ENCODE data around the gene SFXN1.

Gene SFXN1

DNA sequence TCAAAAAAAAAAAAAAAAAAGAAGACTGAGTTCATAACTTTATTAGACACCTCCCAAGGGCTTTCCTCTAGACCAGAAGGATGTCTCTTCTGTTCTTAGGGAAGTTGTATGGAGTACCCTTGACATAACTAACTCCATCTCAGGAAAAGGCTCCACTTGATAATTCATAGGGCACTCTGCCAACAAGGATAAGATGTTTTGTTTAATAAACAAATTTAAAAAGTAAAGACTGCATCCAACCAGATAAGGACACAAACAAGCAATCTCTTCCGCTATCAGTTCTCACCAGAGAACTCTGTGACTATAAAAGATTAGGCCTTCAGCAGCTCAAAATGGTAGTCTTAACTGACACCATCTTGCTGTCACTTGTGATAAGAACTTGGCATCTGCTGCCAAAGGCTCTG is 65.8 kb downstream of the SFXN1 start:
- no peak for DNase-seq

DNA sequence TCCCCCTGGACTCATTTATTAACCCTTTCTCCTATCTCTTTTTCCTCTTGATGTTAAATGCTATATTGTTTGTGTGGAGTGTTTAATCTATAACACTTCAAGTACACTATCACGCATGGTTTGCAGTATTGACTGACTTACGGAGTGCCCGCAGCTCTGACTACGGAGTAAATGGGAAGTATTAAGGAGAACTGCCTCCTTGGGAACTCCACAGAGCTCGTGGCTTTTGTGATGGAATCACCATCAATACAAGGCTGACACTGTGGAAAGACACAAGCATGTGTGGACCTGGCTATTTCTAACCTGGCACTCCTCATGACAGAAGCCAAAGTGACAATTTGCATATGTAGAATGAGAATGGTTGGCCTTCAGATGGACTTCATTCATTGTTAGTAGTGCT is 66.2 kb downstream of the SFXN1 start:
- no peak for DNase-seq

DNA sequence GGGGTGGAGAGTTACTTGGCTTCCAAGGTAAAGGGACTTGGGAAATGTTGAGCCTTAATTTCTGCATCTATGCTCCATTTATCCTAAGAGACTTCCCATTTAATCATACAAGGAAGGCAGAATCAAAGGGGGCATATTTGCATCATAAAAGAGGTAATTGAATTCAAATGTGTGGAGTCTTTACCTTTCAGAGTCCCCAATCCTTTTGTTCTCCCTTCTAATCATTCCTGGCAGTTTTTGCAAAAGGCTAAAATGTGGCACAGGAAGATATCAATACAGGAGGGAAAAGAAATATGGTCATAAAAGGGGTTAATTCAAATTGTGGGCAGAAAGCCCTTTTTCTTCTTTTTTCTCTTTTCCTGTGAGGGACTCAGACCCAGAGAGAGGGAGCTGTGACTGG is 69.5 kb downstream of the SFXN1 start:
- DNase-seq, result no peak

DNA sequence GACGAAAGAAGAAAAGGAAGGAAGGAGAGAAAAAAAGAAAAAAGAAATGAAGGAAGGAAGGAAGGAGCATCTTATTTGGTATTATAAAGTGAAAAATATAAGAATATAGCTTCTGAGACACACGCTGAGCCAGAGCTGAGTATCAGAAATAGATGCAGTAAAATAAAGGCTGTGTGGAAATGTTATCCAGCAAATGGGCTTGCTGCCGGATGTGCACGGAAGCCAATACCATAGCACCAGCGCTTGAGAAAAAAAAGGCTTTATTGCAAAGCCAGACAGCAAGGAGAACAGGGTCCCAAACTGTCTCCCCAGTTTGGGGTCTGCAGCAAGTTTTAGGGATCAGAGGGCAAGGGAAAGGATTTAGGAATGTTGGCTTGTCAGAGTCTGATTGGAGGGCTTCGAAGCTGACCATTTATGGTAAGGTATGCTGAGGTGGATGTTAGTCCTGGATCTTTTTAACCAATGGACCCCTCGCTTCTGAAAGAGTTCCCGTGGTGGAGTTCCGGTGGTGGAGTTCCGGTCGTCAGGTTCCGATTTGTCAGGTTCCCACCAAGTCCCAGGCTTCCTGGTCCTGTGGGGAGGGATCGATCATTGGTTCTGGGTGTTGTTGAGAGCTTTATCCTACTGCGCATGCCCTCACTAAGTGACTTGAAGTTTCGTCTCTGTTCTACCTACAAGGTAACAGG is 70.4 kb downstream of the SFXN1 start:
- no peak for DNase-seq

DNA sequence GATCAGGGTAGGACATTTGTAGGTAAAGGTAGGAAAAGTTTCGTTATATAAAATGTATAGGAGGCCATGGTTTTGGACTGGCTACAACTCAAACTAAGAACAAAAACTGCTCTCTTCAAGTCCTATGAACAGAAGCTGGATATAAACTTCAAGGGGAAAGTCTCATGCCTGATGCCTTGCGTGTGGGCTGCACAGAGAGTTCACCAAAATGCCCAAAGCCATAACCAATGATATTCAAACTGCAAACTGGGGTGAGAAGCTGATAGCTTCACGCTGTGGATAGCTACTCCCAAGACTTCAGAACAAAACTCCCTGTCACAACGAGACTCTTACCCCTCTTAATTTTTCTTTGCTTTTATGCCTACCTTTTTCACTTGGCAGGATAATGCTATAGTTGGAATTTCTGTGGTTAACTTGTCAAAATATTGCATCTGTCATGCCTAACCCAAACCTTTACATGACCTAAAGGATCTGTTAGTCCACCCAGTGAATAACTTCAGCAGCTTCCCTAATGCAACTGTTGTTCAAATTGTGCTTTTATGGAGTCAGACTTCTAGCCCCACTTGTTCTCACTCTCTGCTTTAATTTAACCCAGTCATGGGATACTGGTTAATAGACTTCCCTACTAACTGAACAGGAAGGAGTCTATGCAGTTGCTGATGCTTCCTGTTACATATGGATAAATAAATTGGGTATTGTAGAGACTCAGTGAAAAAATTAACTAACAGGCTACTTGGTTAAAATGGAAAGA is 71.9 kb downstream of the SFXN1 start:
- no peak for DNase-seq

DNA sequence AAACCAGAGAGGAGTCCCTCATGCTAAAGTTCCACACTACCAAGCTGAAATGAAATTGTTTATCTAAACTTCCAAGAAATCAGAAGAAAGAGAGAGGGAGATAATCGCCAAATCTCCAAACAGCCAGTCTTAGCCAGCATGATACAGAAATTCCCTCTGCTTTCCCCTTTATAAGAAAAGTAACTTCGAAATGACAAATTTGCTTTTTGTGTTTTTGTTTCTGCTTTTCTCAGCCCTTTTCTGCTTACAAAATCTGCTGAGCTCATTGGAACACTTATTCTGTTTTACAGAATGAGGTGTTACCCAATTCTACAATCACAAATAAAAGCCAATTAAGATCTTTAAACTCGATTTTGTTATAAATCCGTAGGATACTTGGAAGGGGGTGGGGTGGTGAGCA is 72.9 kb downstream of the SFXN1 start:
- no peak for DNase-seq

DNA sequence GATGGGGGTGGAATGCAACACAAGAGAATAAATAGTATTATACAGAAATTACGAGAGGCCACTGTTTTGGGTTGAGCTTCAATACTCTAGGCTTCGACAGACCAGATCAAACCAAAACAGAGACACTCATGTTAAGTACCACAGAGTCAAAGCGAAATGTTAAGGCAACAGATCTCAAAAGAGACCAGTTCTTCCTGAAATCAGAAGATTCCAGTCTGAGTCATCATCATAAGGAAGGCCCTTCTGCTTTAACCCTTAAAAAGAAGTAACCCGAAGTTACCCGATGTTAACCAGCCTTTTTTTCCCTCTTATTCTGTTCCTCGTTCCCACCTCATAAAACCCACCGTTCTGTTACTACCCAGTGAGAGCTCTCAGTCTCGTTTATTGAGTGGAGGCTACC is 75.9 kb downstream of the SFXN1 start:
- no peak for DNase-seq

DNA sequence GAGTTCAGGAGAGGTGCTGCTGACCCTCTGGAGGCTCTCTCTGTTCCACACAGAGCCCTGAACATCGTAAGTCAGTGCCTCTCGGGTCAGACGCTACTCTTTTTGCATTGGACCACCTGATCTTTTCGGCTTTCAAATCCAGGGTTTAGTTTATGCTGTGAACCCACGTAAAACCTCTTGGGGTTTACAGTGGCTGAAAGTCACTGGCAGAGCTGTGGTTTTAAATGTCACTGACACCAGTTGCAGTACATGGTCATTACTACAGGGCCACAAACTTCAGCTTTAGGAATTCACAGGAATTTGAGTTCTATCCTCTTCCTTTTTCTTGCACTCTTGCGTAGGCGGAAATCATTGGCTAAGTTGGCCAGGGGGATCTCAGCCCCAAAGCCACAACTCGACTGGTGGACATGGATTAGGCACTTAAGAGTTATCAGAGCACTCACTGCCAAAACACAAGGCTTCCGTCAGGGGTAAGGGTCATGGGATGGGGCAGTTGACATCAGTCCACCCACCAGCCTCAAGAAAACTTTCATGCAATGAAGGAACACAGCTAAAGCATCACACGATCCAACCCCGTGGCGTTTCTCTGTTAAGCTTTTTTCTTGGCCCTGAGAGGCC is 76.9 kb downstream of the SFXN1 start:
- no peak for DNase-seq

DNA sequence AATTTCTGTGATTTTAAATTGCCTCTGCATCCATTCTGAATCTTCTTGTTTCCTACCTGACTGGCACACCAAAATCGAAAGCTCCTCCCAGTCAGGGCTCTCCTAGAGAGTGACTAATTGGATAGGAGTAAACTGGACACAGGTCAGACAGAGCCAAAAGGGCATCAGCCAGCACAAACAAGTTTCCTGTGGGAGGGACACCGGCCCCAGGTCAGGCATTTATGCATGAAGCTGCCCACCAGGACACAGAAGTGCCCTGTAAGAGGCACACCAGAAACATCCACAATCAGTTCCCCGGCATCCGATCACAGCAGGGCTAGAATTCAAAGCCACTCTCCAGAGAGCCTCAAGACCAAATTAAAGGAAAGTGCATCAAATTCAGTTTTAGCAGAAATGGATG is 78.4 kb downstream of the SFXN1 start:
- no peak for DNase-seq

DNA sequence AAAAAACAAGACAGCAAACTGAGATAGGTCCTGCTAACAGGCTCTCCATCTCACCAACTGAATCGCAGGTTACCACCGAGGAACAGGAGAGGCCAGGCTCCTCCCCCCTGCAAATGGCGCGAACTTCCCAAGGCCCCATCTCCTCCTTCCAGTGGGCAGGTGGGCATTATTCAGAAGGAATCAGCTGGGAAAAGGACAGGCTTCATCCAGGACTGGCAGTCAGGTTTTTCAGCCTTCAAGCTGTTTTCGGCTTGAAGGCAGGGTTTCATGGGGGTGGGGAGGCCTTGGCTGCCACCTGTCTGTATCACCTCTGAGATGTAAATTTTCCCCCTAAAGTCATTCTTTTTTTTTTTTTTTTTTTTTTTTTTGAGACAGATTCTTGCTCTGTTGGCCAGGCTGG is 79.4 kb downstream of the SFXN1 start:
- DNase-seq, result no peak

DNA sequence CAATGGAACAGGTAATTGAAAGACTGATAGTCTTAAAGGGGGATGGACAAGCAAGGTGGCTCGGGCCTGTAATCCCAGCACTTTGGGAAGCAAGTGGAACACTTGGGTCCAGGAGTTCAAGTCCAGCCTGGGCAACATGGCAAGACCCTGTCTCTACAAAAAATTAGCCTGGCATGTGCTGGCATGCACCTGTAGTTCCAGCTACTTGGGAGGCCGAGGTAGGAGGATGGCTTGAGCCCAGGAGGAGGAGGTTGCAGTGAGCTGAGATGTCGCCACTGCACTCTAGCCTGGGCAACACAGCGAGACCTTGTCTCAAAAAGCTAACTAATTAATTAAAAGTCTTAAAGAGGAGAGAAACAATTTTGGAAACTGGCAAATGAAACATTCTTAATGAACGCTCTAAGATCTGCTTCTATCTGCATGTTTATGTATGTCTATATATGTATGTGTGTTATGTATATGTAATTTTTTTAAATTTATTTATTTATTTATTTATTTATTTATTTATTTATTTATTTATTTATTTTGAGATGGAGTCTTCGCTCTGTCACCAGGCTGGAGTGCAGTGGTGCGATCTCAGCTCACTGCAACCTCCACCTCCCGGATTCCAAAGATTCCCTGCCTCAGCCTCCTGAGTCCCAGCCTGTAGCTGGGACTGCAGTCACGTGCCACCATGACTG is 80.6 kb downstream of the SFXN1 start:
- DNase-seq, result no peak

DNA sequence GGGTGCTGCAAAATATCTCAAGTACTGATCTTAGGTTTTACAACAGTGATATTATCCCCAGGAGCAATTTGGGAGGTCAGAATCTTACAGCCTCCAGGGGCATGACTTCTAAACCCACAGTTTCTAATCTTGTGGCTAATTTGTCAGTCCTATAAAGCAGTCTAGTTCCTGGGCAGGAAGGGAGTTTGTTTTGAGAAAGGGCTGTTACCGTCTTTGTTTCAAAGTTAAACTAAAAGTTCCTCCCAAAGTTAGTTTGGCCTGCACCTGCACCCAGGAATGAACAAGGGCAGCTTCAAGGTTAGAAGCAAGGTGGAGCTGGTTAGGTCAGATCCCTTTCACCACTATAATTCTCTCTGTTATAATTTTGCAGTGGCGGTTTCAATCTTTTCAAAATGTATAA is 81.7 kb downstream of the SFXN1 start:
- no peak for DNase-seq

DNA sequence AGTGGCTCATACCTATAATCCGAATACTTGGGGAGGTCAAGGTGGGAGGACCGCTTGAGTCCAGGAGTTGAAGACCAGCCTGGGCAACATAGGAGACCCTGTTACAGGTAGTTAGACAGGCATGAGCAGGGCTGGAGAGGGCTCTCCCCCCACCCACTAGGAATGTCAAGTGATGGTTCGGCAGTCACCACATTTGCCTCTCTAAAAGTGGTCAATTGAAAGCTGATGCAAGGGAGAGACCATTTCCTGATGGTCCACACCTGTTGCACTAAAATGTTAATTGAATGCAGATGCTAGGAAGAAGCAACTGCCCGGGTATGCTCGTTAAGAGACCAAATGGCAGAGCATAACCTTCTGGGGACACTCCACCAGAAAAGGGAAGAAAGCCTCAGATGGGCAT is 82.7 kb downstream of the SFXN1 start:
- no peak for DNase-seq

DNA sequence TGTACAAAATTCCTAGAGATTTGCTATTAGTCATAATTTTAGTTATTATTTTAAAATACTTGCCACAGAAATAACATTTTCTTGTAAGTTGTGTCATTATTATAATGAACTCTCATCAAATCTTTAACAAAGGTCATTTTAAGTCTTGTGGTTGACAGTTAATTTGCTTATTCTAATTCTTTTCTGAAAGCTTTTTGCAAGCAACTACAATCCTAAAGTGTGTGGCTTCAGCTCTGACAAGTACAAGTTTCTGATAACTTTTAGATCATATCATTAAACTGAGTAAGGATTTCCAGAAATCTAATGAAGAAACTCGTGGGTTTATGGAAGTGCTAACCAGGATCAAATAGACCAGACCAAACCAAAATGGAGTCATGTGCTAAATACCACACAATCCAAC is 86.4 kb downstream of the SFXN1 start:
- DNase-seq, result no peak

DNA sequence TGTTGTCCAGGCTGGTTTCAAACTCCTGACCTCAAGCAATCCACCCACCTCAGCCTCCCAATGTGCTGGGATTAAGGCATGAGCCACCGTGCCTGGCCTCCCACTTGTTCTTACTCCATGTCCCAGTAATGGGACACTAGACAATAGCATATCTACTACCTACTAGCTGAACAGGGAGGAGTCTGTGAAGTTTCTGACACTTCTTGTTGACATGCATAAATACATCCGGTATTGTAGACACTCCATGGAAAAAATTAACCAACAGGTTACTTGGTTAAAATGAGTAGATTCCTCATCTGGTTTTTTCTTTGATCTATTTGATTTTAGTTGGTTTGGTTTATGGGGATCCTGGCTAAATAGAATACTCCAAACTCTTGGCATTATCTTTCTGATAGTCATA is 88.3 kb downstream of the SFXN1 start:
- DNase-seq, result no peak

DNA sequence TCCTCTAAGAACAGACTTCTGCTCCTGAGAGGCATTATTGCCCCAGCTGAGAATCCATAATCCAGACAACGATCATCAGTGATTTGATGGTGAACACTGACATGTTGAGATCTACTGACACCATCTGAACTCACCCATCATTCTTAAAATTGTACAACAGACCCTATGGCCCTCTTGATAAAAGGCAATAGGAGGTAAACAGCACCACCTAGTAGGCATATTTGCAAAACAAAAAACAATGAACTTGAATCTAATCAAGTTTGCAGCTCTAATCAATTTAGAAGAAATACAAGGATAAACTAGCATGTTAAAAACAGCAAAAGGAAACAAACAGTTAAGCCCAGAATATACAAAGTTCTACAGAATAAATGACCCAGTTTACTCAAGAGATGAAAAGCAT is 89.6 kb downstream of the SFXN1 start:
- no peak for DNase-seq

DNA sequence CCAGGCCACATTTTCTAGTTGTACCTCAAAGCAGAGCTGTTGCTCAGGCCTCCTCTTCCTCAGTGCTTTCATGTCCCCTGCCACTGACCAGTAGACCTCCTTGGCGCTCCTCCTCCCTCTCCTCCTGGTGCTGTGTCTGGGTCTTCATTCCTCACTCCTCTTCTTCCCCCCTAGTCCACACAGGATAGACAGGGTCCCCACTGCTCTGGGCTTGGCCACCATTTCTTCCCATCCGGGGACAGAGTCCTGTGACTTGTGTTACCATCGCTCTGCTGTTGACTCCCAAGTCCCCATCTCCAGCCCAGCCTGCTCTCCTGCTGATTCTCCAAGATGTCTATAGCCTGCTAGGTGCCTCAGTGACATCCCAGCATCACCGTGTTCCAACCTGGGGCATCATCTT is 91.3 kb downstream of the SFXN1 start:
- DNase-seq, result no peak

DNA sequence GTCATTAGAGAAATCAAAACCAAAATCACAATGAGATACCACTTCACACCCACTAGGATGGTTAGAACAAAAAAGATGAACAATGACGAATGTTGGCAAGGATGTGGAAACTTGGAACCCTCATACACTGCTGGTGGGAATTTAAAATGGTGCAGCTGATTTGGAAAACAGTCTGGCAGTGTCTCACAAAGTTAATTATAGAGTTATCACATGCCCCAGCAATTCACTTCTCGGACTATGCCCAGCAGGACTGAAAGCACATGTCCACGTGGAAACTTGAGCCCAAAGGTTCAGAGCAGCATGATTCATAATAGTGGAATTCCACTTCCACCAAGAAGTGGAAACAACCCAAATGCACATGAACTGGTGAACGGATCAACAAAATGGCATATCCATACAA is 94.5 kb downstream of the SFXN1 start:
- no peak for DNase-seq

DNA sequence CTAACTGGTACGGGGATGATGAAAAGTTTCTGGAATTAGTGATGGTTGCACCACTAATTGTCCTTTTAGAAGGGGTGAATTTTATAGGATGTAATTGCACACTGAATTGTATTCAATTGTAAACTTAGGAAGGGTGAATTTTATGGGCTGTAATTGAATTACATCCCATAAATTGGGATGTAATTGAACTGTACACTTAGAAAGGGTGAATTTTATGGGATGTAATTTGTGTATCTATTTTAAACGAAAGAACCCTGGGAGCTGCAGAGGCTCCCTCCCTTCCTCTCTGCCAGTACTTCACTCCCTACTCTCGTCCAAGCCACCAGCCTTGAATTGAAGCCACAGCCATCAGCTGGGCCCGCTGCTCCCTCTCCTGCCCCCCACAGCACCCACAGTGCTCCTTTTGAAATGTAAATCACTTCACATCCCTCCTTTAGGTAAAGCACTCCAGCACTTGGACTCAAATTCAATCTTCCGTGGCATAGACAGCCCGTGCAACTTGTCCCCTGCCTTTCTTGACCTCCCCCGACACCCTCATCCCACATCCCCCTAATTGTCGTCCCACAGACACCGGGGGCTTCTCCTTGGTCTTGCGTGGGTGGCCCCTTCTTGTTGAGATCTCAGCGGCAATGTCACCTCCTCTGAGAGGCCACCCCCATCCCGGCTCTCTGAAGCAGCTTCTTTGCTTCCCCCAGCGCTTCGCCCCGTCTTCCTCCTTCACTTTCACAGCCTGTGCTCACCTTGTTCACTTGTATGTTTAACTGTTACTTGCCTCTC is 95.3 kb downstream of the SFXN1 start:
- DNase-seq, result no peak

DNA sequence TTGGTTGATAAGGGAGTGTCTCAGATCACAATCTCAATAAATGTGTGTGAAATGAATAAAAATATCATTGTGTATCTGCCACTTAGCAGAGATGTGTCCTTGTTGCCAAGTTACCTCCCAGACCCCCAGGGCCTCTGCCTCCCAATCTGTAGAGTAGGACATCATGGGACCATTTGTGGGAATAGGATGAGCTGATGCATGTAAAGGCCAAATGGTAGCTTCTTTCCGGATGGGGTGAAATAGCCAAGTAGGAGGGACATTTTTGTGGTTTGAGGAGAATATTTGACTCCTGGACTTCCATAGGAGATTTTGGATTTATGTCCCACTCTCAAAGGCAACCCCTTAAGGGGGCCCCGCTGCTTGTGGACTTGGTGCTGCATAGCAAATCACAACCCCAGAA is 96.9 kb downstream of the SFXN1 start:
- DNase-seq, result no peak

DNA sequence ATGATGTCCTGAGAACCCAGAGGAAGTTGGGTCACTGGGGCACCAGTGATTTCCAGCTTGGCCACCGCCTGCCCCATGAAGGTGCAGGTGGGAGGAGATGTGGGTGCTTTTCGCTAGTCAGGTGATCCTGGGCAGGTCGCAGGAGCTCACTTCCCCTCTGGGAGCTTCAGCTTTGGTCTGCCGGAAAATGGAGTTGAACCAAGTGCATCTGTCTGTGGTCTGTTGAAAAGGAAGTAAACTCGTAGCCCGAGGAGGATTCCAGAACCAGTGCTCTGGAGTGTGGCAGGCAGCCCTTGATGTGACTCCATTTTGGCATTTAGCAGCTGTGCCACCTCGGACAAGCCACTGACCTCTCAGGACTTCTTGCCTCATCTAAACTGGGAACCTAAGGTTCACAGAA is 97.7 kb downstream of the SFXN1 start:
- DNase-seq, result no peak

DNA sequence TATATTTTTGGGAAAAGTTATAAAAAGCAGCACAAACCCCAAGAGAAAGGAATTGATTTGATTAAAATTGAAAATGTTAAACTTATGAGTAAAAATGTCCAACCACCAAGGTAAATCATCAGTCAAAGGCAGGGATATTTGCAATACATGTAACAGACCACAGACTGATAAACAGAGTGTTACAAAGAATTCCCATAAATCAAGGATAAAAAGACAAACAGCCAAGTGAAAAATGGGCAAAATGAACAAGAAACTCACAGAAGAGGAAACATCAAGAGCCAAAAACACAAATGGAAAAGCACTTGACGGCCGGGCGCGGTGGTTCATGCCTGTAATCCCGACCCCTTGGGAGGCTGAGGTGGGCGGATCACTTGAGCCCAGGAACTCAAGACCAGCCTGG is 98.2 kb downstream of the SFXN1 start:
- no peak for DNase-seq

All from hippocampal formation (tissue), 2 donors.